HEK293T (cell line): ENCODE measurements around the gene RIPK3.

Experiments
- CTCF ChIA-PET: fragments of 350-600 bp; formaldehyde crosslinking; extraction: SDS; loops from one replicate; lab custom pipeline; 2021; ENCODE audit warnings: antibody characterized with exemption, inconsistent platforms; lab: Yijun Ruan, JAX
- POLR2A ChIA-PET: fragments of 350-600 bp; formaldehyde crosslinking; extraction: SDS; loops from one replicate; lab custom pipeline; 2020; ENCODE audit warnings: antibody characterized with exemption, inconsistent platforms; lab: Yijun Ruan, JAX
- DNase-seq: peaks from one replicate; pipeline ENCODE4 v3.0.0; 2012; ENCODE audit warnings: mixed read lengths; ENCODE audit errors: extremely low spot score
- ARNT ChIP-seq: fragments of 450-650 bp; IDR thresholded peaks from 2 replicates; pipeline ENCODE4 v1.6.1; 2017; ENCODE audit warnings: mild to moderate bottlenecking
- BHLHE40 ChIP-seq: fragments of 450-650 bp; IDR thresholded peaks from 2 replicates; pipeline ENCODE4 v1.6.1; 2016; ENCODE audit warnings: mild to moderate bottlenecking, moderate library complexity, borderline replicate concordance
- CTBP1 ChIP-seq: fragments of 450-650 bp; IDR thresholded peaks from 2 replicates; pipeline ENCODE4 v1.6.1; 2016; ENCODE audit warnings: borderline replicate concordance
- ELF4 ChIP-seq: fragments of 450-650 bp; IDR thresholded peaks from 2 replicates; pipeline ENCODE4 v1.6.1; 2017; ENCODE audit warnings: antibody characterized with exemption
- FOXA1 ChIP-seq: fragments of 450-650 bp; IDR thresholded peaks from 2 replicates; pipeline ENCODE4 v1.6.1; 2016; ENCODE audit warnings: mild to moderate bottlenecking
- FOXK2 ChIP-seq: fragments of 450-650 bp; IDR thresholded peaks from 2 replicates; pipeline ENCODE4 v1.6.1; 2016; ENCODE audit warnings: mild to moderate bottlenecking
- FOXM1 ChIP-seq: fragments of 450-650 bp; IDR thresholded peaks from 2 replicates; pipeline ENCODE4 v1.6.1; 2017; ENCODE audit warnings: mild to moderate bottlenecking, borderline replicate concordance
- HDGF ChIP-seq: fragments of 450-650 bp; IDR thresholded peaks from 2 replicates; pipeline ENCODE4 v1.6.1; 2017; ENCODE audit warnings: antibody characterized with exemption, borderline replicate concordance
- L3MBTL2 ChIP-seq: fragments of 450-650 bp; conservative IDR thresholded peaks from 2 replicates; pipeline ENCODE4 v1.6.1; 2016; ENCODE audit warnings: mild to moderate bottlenecking
- LEF1 ChIP-seq: fragments of 450-650 bp; IDR thresholded peaks from 2 replicates; pipeline ENCODE4 v1.6.1; 2017; ENCODE audit warnings: mild to moderate bottlenecking, borderline replicate concordance
- NFRKB ChIP-seq: fragments of 450-650 bp; IDR thresholded peaks from 2 replicates; pipeline ENCODE4 v1.6.1; 2016; ENCODE audit warnings: mild to moderate bottlenecking, moderate library complexity
- PKNOX1 ChIP-seq: fragments of 450-650 bp; IDR thresholded peaks from 2 replicates; pipeline ENCODE4 v1.6.1; 2016
- SP1 ChIP-seq: fragments of 450-650 bp; IDR thresholded peaks from 2 replicates; pipeline ENCODE4 v1.6.1; 2017
- SUZ12 ChIP-seq: fragments of 450-650 bp; IDR thresholded peaks from 2 replicates; pipeline ENCODE4 v1.6.1; 2016; ENCODE audit warnings: mild to moderate bottlenecking
- TARDBP ChIP-seq: fragments of 450-650 bp; IDR thresholded peaks from 2 replicates; pipeline ENCODE4 v1.6.1; 2016
- ZNF384 ChIP-seq: fragments of 450-650 bp; IDR thresholded peaks from 2 replicates; pipeline ENCODE4 v1.6.1; 2016

RIPK3 gene

GRCh38 chr14:24307575-24308341, 32.0 kb downstream of the RIPK3 start, which contains the start of gene CIDEB:
TSS of gene CIDEB (minus strand) at chr14:24307977. CDS start at chr14:24307858, 119 bp downstream.
- POLR2A ChIA-PET, result interaction anchor here (0.6 to 3.5 kb wide), 8 partner anchors 8 to 134 kb away, joined by 3 to 36 read pairs (median 9); partner anchors contain the start of genes CBLN3, DHRS1, KHNYN and MDP1
- CTCF ChIA-PET, result interaction anchor here (0.6 to 4.2 kb wide), 31 partner anchors 9 to 250 kb away, joined by 3 to 51 read pairs (median 5); partner anchors contain the start of genes DHRS1, IPO4, IRF9 and KHNYN
- peak; percentile 78 for DNase-seq
- no peak for TF ChIP-seq L3MBTL2
- no peak for TF ChIP-seq SP1
- TF ChIP-seq BHLHE40, result no peak
- no peak for TF ChIP-seq HDGF
- no peak for TF ChIP-seq FOXA1

DNA sequence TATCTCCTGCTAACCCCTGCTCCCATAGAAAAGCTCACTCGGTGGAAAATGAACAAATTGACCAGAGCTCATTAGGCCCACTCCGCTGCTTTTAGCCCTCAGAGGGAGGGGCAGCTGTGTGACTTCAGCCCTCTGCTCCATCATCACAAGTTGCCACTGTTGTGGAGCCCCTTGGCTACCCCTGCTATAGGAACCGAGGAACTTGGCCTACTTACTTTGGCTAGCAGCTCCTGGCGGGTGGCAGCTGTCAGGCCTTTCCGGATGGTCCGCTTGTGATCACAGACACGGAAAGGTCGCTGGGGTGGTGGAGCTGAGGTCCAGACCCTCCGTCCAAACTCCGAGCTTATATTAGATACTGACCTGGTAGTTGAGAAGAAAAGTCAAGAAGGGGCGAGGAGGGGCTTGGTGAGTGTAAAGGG, 32.6 kb downstream of the RIPK3 start:
- TF ChIP-seq ELF4 (no peak), FOXM1 (no peak), ARNT (no peak), ZNF384 (no peak), HDGF (no peak), FOXK2 (no peak), LEF1 (no peak), FOXA1 (no peak), SP1 (no peak), CTBP1 (no peak), TARDBP (no peak), SUZ12 (no peak), NFRKB (no peak), PKNOX1 (no peak), L3MBTL2 (no peak), BHLHE40 (no peak)
- CTCF ChIA-PET, result interaction anchor here (0.6 to 4.2 kb wide), 16 partner anchors 8 to 249 kb away, joined by 3 to 51 read pairs (median 6); partner anchors contain the start of genes DHRS1, KHNYN, NOP9 and TINF2
- DNase-seq, result no peak
- POLR2A ChIA-PET, result interaction anchor here (0.6 to 3.5 kb wide), 6 partner anchors 11 to 135 kb away, joined by 3 to 36 read pairs (median 9); partner anchors contain the start of genes CBLN3, KHNYN, MDP1 and RABGGTA

- CTCF ChIA-PET, result interaction anchor here (0.9 kb wide), 1 partner anchor 24 kb away, joined by 3 read pairs; no protein-coding TSS in a partner anchor
- POLR2A ChIA-PET, result interaction anchor here (0.8 kb wide), 1 partner anchor 62 kb away, joined by 3 read pairs; the partner anchor contains the start of gene TINF2
- no peak for DNase-seq
These were observed 35.8 kb downstream of the RIPK3 start for GRCh38 chr14:24304019-24304387.

DNA sequence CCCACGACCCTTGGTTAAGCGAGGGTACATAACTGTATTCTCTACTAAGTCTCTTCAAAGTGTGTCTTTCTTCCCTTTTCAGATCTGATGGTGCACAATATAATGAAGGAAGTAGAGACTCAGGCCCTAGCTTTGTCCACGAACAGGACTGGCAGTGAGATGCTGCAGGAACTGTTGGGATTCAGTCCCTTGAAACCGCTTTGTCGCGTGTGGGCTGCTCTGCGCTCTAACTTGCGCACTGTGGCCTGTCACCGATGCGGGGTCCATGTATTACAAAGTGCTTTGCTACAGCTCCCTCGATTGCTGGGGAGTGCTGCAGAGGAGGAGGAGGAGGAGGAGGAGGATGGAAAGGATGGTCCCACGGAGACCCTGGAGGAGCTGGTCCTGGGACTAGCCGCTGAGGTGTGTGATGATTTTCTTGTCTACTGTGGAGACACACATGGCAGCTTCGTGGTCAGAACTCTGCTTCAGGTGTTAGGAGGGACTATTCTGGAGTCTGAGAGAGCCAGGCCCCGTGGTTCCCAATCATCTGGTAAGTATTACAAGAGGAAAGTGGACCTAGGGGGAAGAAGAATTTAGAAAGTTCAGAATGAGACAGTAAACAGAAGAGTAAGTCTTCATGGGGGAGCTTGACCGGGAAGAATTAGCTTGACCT, 39.3 kb downstream of the RIPK3 start:
- TF ChIP-seq SUZ12 (no peak), FOXK2 (no peak), PKNOX1 (no peak), ARNT (no peak), SP1 (no peak), TARDBP (no peak), ZNF384 (no peak), FOXM1 (no peak), ELF4 (no peak), CTBP1 (no peak)
- no peak for DNase-seq
- ChIA-PET CTCF (interaction anchor here (0.7 to 5.6 kb wide), 4 partner anchors 7 to 80 kb away, joined by 3 to 69 read pairs (median 7); partner anchors contain the start of genes CIDEB and TINF2), POLR2A (interaction anchor here (1.3 to 8.8 kb wide), 6 partner anchors 8 to 136 kb away, joined by 5 to 139 read pairs (median 14); partner anchors contain the start of genes CIDEB, KHNYN, LTB4R2 and RABGGTA)

More at GRCh38 chr14:24304019-24304387, 35.8 kb downstream of the RIPK3 start:
- TF ChIP-seq L3MBTL2 (no peak), ZNF384 (no peak), SP1 (no peak), SUZ12 (no peak), FOXA1 (no peak), ELF4 (no peak), CTBP1 (no peak), ARNT (no peak), NFRKB (no peak), HDGF (no peak), TARDBP (no peak), FOXM1 (no peak), LEF1 (no peak), FOXK2 (no peak), PKNOX1 (no peak), BHLHE40 (no peak)
